ENCODE results near the gene DDX1.

DNA sequence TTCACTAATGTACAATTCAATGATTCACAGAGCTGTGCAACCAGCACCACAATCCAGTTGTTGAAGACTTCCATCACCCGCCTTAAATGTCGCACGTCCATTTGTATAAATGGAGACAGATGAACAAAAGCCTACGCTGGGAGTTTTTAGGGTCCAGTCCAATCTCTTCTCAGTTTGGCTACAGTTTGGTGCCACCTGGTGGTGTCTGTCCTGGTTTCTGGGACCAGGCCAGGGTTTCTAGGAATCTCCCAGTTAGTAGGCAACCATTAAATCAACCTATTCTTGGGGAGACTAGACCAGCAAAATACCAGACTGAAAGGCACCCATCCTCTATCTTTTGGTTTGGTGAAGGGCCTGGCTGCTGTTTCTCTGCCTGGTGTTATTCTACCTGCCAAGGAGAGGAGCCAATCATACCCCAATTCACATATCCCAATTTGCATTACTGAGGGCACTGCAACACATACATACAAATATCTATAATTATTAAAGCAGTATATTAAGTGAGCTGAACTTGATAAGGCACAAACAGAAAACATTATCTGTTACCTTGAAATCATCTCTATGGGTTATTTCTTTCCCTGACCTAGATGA, 3.2 kb upstream of the DDX1 start:
- TF ChIP-seq, protein P1, sequence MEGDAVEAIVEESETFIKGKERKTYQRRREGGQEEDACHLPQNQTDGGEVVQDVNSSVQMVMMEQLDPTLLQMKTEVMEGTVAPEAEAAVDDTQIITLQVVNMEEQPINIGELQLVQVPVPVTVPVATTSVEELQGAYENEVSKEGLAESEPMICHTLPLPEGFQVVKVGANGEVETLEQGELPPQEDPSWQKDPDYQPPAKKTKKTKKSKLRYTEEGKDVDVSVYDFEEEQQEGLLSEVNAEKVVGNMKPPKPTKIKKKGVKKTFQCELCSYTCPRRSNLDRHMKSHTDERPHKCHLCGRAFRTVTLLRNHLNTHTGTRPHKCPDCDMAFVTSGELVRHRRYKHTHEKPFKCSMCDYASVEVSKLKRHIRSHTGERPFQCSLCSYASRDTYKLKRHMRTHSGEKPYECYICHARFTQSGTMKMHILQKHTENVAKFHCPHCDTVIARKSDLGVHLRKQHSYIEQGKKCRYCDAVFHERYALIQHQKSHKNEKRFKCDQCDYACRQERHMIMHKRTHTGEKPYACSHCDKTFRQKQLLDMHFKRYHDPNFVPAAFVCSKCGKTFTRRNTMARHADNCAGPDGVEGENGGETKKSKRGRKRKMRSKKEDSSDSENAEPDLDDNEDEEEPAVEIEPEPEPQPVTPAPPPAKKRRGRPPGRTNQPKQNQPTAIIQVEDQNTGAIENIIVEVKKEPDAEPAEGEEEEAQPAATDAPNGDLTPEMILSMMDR (IDR thresholded peaks at IDR 0.05): peak; percentile 39; the same call in 1 of the 2 replicates
- no peak for TF ChIP-seq NFE2L1 (CRISPR knock-in tag; IDR thresholded peaks at IDR 0.05)

Data from WTC11 (cell line).